HG02759 (cell line): ENCODE results near the gene FAM13C.

Source experiments
- ATAC-seq: cut with Tn5 transposase; IDR thresholded peaks from one replicate; pipeline ENCODE4 v1.9.1; 2021; ENCODE audit warnings: mild to moderate bottlenecking, moderate library complexity; ENCODE audit not compliant: unreplicated experiment

Gene FAM13C

DNA sequence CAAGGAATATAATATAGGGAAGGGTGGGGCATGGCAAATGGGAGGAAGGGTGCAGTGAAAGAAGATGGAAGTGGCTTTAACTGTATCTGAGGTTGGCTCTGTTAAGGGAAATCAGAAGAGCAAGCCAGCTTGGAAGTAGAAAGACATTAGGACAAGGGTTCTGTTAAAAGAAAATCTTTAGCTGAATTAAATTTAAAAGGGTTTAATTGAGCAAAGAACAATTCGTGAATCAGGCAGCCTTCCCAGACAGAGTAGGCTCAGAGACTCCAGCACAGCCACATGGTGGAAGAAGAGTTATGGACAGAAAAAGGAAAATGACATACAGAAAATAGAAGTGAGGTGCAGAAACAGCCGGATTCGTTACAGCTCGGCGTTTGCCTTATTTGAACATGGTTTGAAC is 42.0 kb downstream of the FAM13C start:
- ATAC-seq, result no peak

DNA sequence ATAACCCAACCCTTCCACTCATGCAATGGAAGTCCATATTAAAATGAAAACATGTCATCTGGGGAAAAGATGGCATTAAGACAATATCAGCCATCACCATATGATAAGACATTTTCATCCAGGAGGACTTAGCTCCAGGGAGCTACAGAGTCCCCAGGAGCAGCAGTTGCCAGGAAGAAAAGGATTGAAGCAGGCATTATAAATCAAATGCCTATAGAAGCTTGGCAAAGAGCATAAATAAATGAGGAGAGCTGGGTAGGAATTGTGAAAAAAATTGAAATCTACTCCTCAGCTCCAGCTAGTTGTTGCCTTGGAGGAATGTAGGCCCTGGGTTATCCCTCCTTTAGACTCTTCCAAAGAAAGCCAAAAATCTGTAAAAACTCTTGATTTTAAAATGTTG is 42.5 kb downstream of the FAM13C start:
- ATAC-seq, result no peak

DNA sequence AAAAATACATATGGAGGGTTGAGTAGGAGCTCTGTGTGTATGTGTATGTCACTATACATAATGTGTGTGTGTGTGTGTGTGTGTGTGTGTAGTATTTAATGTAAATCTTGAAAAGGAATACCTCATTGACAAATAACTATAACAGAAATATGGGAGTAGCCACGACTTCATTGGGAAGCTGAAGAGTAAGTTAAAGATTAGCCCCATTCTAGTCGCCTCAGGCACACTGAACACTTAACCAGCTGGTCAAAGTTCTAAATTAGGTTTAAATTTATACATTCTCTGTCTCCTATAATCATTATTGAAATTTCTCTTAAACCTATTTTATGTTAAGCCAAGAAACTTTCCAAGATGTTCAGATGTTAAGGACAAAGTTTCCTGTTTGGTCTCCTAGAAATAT is 45.3 kb downstream of the FAM13C start:
- no peak for ATAC-seq

DNA sequence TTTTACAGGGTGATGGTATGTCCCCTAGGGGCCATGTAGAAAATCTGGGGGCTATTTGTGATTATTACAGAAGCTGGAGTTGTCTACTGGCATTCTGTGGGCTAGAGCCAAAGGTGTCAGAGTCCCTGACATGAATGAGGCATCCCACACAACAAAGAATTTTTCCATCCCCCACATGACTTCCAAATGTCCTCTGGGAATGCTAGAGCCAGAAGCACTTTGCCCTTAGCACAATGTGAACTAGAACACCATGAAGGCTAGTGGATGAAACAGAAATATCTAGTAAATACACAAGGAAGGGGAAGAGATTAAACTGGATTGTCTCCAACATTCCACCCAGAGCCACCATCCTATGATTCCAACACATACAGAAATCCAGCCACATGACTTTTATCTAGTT is 46.9 kb downstream of the FAM13C start:
- ATAC-seq, result no peak

DNA sequence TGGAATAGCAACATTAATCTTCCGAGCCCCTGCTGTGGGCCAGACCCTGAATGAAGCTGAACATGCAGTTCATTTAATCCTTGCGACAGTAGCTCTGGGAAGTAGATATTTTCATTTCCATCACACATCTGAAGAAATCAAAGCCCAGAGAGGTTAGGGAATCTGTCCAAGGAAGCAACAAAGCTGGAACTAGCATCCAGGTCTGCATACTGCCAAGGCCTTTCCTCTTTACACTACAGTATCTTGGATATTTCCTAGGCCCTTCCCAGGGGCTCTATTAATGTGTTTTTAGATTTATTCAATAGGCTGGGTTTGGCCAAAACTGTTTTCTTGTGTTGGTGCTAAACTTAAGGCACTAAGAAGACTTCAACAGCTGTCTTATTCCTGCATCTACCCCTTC is 48.1 kb downstream of the FAM13C start:
- ATAC-seq, result no peak

DNA sequence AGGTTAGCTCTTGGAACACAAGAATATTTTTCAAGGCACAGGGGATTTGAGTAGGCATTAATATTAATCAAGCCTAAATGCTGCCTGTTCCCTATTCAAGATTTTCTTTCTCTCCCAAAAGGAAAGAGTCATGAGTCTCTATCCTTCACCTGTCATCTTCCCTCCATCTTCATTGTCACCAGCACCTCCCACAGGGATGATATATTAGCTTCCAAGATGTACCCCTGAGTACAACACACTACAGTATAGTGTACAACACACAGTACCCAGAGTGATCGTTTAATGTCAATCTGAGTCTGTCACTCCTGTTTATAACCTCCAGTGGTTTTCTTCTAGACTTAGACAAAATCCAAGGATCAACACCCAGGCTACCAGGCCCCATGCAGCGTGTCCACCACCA is 50.1 kb downstream of the FAM13C start:
- no peak for ATAC-seq

DNA sequence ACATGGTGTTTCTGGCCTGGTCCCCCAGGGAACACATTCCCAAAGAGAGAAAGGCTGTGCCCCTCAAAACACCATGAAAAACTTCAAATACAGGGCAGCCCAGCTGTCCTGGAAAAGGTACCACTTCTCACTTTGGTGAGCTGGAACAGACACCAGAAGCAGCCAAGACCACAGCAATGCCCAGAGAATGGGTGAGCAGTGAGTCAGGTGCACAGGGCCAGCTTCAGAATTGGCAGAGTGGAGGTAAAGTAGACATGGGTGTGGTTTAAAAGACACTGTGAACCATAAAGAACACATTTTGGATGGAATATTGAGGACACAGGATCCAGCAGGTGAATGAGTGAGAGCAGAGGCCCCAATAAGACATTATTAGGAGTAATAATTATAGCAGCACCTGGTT is 51.3 kb downstream of the FAM13C start:
- ATAC-seq, result no peak

DNA sequence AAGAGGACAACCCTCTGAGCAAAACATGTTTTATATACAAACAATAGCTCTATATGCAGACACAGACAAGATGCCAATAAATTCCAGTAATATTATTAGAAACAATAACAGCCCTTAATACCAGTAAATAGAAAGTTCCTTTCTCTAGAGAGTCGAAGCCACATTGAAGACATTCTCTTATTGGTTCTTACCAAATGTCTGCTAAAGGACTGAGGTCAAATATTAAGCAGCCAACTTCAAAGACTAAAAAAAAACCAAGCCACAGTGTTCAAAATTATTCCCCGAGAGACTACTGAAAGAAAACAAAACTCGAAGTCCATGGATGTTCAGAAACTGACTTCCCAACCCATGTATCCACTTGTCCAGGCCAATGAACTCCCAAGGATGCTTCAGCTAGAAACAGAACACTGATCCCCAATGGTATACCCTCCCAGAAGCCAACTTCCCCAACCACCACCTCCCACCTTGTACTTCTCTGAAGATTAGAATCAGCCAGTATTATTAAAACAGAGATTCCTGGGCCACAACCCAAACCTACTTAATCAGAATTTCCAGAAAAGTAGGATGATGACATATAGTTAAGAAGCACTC is 51.9 kb downstream of the FAM13C start:
- ATAC-seq, result no peak

DNA sequence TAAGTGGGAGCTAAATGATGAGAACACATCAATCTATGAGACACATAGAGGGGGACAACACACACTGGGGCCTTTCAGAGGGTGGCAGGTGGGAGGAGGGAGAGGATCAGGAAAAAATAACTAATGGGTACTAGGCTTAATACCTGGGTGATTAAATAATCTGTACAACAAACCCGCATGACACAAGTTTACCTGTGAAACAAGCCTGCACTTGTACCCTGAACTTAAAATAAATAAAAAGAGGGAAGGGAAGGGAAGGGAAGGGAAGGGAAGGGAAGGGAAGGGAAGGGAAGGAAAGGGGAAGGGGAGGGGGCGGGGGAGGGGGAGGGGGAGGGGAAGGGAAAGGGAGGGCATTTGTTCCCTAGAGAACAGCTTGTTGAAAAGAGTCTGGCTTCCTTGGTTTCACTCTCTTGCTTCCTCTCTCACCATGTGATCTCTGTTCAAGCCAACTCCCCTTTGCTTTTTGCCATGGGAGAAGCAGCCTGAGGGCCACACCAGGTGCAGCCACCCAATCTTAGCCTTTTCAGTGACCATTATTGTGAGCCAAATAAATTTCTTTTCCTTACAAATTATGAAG is 57.7 kb downstream of the FAM13C start:
- ATAC-seq, result no peak

DNA sequence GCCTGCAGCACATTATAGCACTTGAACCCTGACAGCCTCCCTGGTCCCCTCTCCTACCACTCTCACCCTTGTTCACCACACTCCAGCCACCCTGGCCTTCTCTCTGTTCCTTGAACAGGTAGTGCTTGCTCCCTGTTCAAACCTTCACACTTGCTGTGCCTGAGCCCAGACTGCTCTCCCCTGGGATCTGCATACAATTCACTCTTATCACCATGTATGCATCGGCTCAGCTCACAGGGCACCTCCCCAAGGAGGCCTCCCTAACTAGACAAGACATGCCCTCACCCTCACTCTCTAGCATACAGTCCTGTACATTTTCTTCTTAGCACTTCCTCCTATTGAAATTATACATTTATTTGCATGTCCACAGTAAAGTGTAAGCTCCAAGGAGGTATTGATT is 59.3 kb downstream of the FAM13C start:
- peak; percentile 53 for ATAC-seq

DNA sequence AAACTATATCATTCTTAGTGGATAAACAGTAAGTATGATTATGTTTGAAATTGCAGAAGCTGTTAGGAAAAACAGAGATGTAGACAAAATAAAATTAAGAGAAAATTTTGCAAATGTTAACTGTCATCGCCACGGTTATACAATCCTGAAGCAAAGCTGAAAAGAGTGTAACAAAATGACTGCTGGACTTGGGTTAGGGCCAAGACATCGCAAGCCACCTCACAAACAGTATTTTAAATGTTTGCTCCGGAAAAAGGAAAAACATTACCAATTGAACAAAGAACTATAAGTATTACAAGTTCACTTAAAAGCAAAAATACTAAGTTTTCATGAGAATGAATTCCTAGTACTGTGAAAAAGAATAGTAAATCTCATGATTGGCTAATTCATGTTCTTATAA is 60.0 kb downstream of the FAM13C start:
- ATAC-seq, result no peak

DNA sequence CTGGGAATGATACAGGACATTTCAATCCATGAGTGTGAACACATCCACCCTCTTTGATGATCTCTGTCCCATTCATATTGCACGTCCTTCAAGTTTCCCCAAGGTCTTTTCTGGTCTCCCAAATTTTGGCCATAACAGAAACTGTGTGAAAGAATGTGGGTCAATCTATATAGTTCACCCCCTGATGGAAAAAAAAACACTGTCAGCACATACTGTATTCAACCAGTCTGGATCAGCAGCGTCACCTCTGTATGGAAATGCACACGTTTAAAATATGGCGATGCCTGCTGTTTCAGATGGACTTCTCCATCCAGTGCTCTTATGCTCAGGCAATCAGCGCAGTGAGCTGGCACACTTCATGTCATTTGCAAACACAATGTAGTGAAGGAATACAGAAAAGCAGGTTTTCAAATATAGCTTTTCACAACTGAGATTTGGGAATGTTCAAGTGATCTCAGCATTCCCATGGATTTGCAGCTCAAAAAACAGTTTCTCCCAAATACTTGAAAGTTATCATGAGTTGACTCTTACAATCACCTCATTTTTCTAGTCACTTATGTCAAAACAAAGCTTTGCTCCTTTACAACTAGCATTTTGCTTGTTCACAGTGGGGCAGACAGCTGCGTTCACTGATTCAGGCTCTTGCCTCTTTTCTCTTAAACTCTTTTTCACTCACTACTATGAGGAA is 61.1 kb downstream of the FAM13C start:
- ATAC-seq, result no peak

DNA sequence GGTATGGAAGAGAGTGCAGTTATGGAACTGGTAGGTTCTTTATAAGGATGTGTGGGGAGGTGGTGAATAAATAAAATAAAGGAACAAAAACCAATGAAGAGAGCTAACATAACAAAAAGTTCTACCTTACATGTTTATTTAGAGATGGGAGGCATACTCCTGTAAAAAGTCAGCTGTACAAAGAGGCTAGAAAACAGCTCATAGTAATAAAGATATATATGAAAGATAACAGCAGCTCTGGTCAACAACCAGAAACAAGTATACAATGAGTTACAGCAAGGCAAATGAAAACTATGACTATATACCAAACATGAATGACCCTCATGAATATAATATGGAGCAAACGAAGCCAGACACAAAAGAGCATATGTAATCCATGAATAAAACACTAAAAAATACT is 62.0 kb downstream of the FAM13C start:
- no peak for ATAC-seq

DNA sequence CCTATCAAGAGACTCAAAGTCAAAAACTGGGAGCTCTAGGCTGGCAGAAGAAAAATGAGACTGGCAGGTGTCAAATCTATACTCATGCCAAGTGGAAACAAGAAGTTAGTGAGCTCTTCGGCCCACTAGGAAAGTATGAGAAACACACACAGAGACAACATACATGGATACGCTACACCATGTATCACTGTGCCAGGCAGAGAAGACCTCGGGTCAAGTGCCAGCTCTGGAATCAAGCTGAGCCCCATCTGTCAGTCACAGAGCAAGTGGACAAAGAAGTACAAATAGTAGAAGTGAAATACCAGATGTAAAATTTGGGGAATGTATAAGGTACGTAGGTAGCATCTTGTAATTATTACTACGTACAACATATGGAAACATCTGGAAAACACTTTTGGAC is 62.4 kb downstream of the FAM13C start:
- no peak for ATAC-seq

DNA sequence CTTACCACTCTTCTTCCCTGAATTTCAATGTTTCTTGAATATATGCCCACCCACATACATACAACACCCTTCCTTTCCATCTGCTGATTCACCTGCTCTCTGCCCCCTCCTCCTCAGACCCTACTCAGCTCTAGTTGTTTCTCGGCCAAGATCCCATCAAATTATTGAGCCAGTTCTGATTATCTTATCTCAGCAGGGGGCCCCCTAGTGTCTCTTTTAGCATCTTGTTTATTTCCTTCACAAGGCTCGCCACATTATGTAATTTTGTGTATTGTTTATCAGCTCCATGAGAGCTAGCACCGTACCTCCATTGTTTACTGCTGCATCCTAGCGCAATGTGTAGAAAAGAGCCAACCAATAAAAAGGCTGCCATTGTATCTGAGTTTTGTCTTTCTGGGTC is 71.9 kb downstream of the FAM13C start:
- ATAC-seq, result no peak

DNA sequence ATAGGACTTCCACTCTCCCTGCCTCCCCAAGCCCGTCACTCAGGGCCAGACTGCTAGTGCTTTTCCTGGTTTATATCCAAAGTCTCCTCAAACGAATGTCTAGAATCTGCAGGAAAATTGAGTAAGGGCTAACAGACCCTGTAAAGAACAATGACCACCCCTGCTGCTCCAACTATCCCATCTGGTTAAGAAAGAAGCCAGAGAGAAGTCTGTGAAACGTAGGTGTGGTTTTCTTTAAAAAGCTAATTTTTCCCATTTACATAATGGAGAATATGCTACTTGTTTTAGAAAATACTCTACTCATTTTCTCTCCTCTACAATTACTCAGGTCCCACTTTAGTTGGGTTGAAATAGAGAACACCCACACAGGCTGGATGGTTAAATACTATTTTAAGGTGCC is 72.5 kb downstream of the FAM13C start:
- ATAC-seq, result no peak

DNA sequence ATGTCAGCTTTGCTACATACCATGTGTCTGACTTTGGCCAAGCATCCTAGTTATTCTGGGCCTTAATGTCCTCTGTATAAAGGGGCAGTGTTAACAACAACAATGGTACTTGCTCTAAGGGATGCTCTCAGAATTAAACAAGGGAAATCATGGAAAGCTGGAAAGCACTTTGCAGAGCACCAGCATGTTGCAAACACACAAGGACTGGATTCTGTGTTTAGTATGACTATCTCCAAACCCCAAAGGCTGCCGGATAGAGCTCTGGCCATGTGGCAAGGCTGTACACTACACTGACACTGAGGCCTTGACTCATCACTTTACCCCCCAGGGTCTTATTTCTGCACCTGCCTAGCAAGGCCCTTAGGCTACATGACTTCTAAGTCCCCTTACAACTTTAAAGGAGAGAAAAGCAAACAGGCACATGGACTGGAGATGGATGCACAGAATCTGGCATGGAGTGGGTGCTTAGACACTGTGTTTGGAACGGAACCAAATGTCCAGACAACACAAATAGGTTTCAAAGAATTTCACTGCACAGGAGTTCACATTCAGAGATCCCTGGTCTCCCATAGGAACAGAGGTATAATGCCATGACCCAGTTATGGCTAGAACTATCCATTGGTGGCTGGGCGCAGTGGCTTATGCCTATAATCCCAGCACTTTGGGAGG is 74.6 kb downstream of the FAM13C start:
- no peak for ATAC-seq

DNA sequence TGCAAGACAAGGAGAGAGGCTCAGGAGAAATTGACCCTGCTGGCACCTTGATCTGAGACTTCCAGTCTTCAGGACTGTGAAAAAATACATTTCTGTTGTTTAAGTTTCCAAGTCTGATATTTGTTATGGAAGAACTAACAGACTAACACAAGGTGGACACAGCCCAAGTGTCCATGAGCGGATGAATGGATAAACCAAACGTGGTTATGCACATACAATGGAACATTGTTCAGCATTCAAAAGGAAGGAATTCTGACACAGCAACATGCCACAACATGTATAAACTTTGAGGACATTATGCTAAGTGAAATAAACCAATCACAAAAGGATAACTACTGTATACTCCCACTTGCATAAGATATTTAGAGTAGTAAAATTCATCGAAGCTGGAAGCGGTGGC is 76.5 kb downstream of the FAM13C start:
- no peak for ATAC-seq

DNA sequence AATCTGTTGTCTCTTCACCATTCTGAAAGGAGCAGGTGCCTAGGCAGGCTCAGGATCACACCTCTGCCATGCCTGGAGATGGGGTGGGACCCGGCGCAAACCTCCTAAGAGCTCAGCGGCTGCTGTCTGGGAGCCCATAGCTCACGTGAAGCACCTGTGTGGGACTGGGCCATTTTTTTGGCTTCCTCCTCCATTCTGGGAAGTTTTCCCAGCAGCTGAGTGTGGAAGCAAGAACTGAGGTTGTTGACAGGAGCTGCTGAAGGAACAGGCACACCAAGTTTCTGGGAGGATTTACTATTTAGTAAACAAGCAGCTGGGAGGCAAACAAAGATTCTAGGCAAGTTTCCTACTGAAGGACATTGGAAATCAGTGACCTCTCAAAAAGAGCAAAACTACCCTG is 77.3 kb downstream of the FAM13C start:
- no peak for ATAC-seq

DNA sequence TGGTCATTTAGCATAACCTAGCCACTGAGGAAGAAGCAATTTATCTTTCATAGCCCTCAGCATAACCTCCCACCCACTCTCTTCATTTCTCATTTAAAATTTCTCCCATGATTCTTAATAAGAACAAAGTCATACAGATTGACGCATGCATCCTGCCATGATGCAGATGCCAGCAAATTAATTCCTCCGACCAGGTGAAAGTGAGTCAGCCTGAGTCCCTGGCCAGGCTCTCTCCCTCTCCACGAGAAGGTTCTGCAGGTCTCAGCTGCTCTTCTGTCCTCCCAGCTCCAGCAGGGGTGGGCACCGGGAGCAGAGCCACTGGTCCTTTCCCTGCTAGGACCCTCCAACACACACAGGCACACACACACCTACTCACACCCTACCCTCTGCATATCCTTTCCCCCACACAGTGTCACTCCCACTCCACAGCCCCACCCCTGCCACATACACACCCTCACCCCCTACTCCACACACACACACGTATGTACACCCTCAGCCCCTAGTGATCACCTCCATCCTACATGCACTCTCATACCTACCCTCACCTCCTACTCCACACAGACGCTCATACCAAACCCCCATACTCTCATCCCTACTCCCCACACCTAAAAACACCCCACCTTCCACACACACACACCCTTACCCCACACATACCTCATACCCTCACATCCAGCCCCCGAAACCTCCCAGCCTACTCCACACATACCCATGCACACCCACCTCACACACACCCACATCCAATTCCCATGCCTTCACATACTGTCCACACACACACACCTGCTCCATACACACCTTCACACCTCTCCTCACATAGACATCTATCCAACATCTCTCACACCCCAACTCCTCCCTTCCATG is 78.0 kb downstream of the FAM13C start:
- no peak for ATAC-seq

DNA sequence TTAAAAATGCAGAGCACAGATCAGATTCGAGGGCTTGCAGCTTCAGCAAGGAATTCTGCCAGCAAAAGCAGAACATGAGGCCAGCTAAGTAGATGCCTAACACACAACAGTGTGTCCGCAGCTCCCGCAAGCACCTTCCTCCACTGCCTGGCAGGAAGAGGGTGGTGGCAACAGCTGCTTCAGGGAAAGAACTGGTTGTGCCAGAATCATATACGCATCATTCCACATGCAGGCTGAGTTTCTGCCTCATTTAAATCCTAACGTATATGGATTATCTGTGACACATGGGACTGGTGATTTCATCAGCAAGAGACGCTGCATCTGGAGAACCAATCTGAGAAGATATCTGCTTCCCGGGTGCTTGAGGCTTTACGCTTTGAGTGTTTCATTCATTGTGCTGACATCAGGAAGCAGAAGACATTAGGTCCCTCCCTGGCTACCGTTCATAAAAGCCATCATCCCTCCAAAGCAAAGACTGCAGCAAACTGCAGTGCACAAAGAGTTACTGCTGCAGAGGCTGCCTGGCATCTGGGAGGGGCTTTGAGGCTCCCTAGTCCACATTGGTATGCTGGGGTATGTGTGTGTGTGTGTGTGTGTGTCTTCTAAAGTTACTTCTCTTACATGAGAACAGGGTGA is 78.8 kb downstream of the FAM13C start:
- ATAC-seq, result no peak
